ENCODE measurements around the gene KIAA0513.
"Not testable (repeated sequence)": the region's sequence is repeated elsewhere in the genome, so short reads cannot be mapped to it uniquely, and the experiment has no call there.

The KIAA0513 gene

DNA sequence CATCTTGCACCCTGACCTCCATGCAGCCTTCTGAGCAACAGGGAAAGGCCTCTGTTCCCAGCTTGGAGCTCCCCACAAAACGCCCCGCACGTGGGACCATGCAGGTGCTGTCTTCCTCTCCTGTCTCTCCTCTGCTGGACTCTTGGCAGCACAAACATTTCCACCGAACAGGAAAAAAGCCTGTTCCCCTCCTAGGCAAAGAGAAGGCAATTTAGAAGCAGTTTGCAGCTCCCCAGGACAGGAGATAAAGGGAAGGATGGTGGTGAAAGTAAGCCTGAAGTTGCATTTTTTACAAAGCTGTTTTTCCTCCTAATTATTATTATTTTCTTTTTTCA is 92.4 kb downstream of the KIAA0513 start:
- no peak for DNase-seq (ENCODE audit: extremely low read depth, insufficient read length)
- TF ChIP-seq, protein P1, sequence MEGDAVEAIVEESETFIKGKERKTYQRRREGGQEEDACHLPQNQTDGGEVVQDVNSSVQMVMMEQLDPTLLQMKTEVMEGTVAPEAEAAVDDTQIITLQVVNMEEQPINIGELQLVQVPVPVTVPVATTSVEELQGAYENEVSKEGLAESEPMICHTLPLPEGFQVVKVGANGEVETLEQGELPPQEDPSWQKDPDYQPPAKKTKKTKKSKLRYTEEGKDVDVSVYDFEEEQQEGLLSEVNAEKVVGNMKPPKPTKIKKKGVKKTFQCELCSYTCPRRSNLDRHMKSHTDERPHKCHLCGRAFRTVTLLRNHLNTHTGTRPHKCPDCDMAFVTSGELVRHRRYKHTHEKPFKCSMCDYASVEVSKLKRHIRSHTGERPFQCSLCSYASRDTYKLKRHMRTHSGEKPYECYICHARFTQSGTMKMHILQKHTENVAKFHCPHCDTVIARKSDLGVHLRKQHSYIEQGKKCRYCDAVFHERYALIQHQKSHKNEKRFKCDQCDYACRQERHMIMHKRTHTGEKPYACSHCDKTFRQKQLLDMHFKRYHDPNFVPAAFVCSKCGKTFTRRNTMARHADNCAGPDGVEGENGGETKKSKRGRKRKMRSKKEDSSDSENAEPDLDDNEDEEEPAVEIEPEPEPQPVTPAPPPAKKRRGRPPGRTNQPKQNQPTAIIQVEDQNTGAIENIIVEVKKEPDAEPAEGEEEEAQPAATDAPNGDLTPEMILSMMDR (IDR thresholded peaks at IDR 0.05; ENCODE audit: insufficient read depth, low read length, poor library complexity, severe bottlenecking): no peak
- Histone ChIP-seq H3K27me3 (replicated peaks; ENCODE audit: control insufficient read depth, insufficient read depth, low read length) (no peaks in the 10 kb centered on the region), H3K4me3 (replicated peaks; ENCODE audit: low read depth, low read length) (no peak overlapping the region), H3K36me3 (ENCODE audit: control insufficient read depth, insufficient read depth, low read length) (no peaks in the 10 kb centered on the region)

DNA sequence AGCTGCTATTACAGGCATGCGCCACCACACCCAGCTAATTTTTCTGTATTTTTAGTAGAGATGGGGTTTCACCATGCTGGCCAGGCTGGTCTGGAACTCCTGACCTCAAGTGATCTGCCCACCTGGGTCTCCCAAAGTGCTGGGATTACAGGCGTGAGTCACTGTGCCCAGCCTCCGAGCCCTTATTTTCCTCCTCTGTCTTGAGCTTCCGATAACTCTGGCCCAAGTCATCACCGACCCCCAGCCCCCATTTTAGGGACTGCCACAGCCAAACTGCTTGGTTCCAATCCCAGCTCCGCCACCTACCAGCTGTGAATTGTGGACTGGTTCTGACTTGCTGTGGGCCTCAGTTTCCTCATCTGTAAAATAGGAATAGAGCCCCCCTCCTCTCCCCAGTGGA is 95.8 kb downstream of the KIAA0513 start:
- not testable (repeated sequence) for H3K4me3 ChIP-seq (replicated peaks; ENCODE audit: low read depth, low read length); H3K36me3 ChIP-seq (ENCODE audit: control insufficient read depth, insufficient read depth, low read length); H3K27me3 ChIP-seq (replicated peaks; ENCODE audit: control insufficient read depth, insufficient read depth, low read length); DNase-seq (ENCODE audit: extremely low read depth, insufficient read length)

DNA sequence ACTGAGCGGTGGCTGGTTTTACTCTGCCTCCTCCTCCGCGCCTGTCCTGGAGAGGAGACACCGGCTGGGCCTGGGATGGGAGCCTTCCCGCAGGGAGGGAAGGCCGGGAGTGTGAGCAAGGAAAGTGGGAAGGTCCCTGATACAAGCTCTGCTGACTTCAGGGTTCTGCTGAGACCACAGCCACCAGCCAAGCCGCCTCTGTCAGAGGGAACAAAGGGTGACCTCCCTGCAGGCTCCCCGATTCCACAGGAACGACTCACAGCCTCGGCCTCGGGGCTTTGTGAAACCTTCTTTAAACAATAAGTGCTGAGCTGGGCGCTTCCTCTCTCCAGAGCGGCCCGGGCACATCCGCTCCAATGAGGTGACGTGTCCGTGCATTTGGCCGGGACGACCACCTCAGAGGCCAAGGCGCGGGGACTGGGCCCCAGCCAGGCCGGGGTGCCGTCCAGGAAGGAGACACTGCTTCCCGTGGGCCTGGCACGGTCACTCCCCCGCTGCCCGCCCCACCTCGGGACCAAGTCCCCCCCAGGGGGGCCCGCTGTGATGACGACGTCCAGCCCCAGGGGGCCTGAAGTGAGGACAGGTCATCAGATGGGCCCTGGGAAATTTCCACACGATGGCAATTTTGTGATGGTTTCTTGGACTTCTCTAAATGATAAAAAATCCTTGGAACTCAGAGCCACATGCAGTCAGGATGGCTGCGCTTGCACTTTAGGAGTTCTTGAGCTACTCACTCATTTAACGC is 96.5 kb downstream of the KIAA0513 start:
- TF ChIP-seq, protein P1 (IDR thresholded peaks at IDR 0.05; ENCODE audit: insufficient read depth, low read length, poor library complexity, severe bottlenecking): no peak
- Histone ChIP-seq H3K36me3 (ENCODE audit: control insufficient read depth, insufficient read depth, low read length) (no peaks in the 10 kb centered on the region), H3K27me3 (replicated peaks; ENCODE audit: control insufficient read depth, insufficient read depth, low read length) (no peaks in the 10 kb centered on the region), H3K4me3 (replicated peaks; ENCODE audit: low read depth, low read length) (no peak overlapping the region)
- no peak for DNase-seq (ENCODE audit: extremely low read depth, insufficient read length)

DNA sequence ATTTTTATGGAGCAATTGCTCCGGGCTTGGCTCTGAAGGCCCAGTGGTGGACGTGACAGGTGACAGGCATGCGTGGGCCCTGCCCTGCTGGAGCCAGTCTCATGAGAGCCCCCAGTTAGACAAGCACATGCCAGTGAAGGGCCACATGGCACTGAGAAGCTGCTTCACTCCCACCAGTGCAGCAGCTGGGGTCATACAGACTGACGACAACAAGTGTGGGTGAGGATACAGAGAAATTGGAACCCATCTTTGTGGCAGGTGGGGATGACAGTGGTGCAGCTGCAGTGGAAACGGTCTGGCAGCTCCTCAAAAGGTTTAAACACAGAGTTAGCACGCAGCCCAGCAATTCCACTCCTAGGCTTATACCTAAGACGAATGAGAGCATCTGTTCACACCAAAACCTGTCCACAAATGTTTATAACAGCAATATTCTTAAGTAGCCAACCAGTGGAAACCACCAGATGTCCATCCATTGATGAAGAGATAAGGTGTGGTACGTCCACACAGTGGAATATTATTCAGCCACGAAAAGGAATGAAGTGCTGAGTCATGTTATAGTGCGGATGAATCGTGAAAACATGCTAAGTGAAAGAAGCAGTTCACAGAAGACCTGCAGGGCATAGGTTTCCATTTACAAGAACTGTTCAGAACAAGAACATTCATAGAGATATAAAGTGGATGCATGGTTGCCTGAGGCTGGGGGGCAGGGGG is 97.2 kb downstream of the KIAA0513 start:
- Histone ChIP-seq H3K36me3 (ENCODE audit: control insufficient read depth, insufficient read depth, low read length) (no peaks in the 10 kb centered on the region), H3K27me3 (replicated peaks; ENCODE audit: control insufficient read depth, insufficient read depth, low read length) (no peaks in the 10 kb centered on the region), H3K4me3 (replicated peaks; ENCODE audit: low read depth, low read length) (no peak overlapping the region)
- TF ChIP-seq, protein P1 (IDR thresholded peaks at IDR 0.05; ENCODE audit: insufficient read depth, low read length, poor library complexity, severe bottlenecking): no peak
- DNase-seq (ENCODE audit: extremely low read depth, insufficient read length): no peak

DNA sequence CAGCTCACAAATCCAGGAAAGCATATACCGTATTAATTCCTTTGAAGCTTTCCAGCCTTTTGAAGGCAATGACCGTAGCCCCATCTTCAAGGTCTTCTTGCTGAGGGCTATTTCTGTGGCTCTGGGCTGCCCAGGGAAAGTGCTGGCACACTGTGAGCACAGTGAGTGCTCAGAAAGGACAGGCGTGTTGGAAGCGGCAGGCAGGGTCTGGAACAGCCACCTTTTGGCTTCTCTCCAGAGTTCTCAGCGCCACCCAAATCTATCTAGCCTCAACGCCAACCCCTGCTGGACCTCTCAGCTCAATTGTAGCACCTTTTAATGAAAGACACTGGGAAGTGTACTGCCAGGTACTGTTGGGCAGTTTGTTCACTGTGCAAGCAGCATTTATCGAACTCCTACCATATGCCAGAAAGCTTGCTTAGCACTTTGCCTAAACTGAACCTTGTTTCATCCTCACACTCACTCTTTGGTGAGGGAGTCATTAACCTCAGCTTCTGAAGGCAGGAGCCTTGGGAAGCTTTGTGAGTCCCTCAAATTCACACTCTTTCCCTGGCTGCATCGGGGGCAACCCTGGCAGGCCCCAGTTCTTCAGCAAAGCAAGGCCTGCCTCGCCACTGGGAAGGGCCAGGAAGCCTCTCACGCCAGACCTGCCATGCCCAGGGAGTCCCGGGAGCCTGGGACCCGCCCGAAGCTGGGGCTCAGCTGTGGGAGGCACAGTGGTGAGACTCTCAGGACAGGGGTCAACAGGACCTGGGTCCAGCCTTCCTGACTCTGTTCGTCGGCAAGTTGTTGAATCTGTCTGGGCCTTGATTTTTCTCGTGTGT is 98.2 kb downstream of the KIAA0513 start:
- TF ChIP-seq, protein P1 (IDR thresholded peaks at IDR 0.05; ENCODE audit: insufficient read depth, low read length, poor library complexity, severe bottlenecking): no peak

DNA sequence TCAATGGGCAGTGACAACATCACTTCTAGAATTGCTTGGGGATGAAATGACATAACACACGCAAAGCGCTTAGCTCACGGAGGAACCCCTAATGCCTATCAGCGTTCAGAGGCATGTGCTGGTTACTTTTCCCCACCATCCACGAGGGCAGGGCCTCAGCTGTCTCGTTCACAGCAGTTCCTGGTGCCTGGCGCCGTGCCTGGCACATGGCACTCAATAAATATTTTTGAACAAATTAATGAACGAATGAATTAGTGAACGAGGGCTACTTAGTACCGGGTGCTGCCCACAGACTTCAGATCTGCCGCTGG is 98.8 kb downstream of the KIAA0513 start:
- H3K27me3 ChIP-seq (replicated peaks; ENCODE audit: control insufficient read depth, insufficient read depth, low read length): no peaks in the 10 kb centered on the region

More for the DNA sequence above, 98.2 kb downstream of the KIAA0513 start:
- no peaks in the 10 kb centered on the region for H3K27me3 ChIP-seq (replicated peaks; ENCODE audit: control insufficient read depth, insufficient read depth, low read length)
- no peak for DNase-seq (ENCODE audit: extremely low read depth, insufficient read length)
- H3K4me3 ChIP-seq (replicated peaks; ENCODE audit: low read depth, low read length): no peak overlapping the region
- H3K36me3 ChIP-seq (ENCODE audit: control insufficient read depth, insufficient read depth, low read length): no peaks in the 10 kb centered on the region

More for the DNA sequence above, 98.8 kb downstream of the KIAA0513 start:
- TF ChIP-seq, protein P1 (IDR thresholded peaks at IDR 0.05; ENCODE audit: insufficient read depth, low read length, poor library complexity, severe bottlenecking): no peak
- Histone ChIP-seq H3K4me3 (replicated peaks; ENCODE audit: low read depth, low read length) (no peak overlapping the region), H3K36me3 (ENCODE audit: control insufficient read depth, insufficient read depth, low read length) (no peaks in the 10 kb centered on the region)
- no peak for DNase-seq (ENCODE audit: extremely low read depth, insufficient read length)
